GM21390 (cell line): Measurements from ENCODE around the gene MEIS2.

Source experiments
- ATAC-seq: cut with Tn5 transposase; IDR thresholded peaks from one replicate; pipeline ENCODE4 v1.9.1; 2021; ENCODE audit not compliant: unreplicated experiment

Gene MEIS2

DNA sequence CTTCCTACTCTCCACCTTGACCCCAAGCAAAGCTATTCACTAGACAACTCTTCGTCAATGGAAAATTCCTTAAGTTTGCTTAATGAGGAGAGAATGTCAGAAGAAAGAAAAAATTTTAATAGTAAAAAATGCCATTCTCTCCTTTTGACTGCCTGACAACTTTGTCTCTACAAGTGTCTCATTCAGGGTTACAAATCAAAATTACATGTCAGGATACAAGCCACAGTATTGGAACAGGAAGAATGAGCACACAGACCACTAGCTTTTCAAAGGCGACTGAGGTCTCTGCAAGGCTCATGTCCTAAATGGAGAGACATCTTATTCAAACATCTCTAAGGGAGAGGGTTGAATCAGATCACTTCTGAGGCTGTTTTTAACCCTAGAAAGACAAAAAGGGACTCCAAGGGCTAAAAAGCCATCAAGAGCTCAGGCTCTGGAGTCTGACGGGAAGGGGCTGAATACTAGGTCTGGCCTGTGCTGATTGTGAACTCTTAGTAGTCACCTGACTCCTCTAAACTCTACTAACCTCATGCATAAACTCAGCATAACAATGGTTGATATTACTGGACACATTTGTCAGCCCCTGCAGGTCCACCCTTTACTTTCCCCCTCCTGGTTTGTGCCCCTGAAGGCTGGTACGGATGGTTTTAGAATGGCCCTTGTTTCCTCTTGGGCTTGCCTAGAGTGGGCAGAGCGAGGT lies 12.8 kb upstream of the MEIS2 start:
- no peak for ATAC-seq

DNA sequence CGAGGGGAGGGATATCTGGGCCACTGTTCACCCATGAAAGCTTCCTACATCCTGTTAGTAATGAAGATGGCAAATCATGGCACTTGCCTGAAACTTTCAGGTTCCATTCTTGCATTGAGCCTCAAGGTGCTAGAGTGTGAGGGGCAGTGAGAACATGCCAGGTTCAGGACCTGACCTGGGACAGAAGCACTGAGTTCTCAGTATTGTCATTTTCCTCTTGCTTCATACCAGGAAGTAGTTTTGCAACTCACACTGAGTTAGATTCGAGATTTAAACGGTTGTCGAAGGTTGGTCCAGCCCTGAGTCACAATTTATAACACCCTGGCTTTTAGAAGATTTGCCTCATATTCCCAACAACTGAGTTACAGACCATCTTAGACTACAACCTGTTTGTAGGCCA lies 11.8 kb upstream of the MEIS2 start:
- no peak for ATAC-seq

DNA sequence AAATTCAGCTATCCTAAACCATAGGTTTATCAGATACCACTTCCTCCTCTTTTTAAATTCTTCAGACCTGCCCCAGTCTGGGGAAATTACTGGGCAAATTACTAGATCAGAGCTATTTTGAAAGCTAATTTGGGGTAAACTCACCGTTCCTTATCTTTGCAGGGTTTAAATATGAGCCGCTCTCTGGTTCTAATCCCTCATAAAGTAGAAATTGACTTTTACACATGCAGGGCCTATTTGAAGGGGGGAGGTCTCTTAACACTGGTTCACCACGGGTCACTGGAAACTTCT lies 11.0 kb upstream of the MEIS2 start:
- no peak for ATAC-seq

DNA sequence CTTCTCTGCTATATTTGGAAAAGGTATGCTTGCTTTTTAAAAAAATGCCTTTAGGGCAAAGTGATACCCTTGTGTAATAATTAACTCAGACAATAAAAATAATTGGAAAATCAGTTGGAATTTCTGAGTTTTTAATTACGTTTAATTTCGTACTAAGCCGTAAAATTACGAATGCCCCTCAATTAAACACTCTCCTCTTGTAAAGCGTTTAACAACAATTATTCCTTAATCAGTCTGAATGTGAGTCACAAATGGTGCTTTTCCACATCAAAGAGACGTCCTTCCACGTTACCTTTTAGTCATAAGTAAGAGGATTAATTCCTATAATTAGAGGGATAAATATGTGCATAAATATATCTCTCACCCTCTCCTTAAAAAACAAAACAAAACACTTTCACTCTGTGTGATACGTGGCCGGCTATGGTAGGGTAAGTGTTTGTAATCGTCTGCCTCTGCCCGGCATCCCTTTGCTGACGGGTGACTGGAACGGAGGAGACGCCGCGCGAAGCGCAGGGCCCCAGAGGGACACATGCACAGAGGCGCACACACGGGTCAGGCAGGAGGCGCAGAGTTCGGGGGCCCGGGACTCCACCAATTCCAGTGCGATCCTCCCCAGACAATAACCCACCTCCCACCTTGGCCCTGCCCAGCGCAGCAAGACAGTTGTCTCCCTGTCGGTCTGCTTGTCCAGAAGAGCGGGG lies 9.7 kb upstream of the MEIS2 start:
- no peak for ATAC-seq

DNA sequence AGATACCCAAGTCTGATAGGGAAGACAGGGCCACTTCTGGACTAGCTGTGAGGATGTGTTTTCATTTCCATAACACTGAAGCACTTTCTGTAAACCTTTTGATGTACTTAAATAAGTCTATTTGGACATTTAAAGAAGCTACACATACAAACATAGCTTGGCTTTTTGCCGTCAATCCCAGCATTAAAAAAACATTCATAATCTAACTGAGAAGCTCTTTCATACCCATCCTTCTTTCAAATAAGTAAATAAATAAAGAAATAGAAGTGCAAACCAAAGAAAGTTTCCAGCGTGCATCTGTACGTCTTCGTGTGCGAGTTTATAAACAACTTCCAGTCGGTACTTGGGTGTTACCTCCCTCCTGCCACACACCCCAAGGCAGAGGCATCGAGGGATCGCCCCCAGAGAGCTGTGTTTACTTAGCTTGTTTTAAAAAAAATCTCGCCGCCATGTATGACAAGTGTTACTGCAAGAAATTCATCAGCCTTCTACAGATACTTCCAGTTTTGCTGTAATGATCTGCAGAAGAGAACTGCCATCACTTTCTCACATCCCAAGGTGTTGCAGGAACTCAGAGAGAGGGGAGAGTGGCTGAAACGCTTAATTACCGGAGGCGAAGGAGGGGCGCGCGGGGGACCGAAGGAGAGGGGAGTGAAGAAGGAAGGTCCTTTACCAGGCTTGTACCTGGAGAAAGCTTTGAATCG lies 9.0 kb upstream of the MEIS2 start:
- ATAC-seq: no peak

DNA sequence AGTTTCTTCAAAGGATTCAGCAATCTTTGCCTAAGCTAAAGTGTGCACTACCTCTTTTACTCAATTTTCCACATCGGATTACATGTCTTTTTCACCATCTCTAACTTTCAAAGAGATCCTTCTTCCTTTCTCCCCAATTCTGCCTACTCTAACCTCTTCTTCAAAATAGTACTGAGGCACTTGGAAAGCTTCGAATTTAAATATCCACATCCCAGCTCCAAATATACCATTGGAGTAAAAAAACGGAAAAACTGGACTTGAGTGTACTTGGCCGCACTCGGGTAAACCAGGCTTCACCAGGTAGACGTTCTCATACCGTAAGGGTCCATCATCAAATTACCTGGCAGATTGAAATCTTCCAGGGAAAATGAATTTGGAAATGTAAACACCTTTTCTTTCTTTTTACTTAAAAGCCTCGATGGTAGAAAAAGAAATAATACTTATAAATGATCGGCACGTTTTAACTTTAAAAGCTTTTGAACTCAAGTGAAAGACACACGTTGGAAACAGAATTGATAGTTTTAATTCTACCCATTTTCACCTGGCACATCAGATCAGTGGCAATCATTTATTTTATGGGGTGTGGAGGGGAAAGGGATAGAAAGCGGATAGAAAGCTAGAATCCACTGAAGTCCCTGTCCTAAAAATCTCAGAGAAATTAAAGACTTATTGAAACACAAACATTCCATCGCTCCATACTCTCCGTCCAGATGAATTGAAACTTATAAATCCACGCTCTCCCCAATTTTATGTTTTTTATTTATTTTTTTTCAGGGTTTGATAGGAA lies 8.2 kb upstream of the MEIS2 start:
- no peak for ATAC-seq

DNA sequence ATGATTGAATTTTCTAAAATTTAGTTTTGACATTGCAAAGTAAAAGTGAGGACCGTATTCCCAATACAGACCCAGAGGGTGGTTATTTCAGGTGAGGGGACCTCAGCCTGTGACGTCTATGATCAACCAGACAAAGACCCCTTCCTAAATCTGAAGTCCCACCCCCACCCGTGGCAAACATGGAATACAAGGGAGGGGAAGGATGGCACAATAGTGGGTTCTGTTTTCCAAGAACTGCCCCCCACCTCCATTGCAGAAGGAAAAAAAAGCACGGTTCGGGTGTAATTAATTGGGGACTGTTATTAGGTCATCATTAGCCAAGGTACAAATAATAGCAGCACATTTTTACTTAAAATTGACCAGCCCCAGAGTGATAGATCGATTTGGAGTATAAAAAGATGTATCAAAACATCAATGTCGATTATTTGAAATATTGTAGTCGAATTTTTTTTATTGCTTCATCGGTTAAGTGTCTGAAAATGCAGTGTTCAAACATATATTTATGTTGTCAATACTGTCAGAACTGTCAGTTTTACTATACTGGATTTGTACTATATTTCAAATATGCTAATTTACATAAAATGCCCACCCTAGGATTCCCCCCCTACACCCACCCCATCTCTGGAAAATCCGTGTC lies 7.5 kb upstream of the MEIS2 start:
- no peak for ATAC-seq

DNA sequence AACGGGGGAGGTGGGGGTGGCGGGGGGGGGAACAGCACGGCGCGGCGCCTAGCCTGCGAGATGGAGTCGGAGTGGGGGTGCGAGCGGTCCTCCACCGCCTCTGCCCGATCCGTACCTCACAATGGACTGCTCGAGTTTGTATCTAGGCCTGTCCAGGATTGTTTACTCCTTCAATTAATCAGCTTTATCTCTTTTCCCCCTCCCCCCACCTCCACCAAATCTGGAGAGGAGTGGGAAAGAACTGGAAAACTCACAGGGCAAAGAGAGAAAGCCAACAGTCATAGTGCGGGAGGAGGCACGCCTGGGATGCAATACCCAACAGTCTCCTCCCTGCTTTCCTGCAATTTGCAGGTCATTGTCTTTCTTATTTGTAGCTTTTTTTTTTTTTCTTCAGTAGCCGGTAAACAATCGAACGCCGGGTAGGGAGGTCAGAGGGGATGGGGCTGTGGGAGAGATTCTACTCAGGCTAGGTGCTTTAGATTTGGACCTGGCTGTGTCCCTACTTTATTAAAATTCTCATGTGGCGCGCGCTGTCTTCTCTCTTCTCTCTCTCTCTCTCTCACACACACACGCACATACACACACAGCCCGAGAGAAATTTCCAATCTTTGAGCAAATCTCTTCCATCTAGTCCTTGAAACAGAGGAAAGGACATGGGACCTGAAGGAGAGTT lies 6.9 kb upstream of the MEIS2 start:
- ATAC-seq: no peak

DNA sequence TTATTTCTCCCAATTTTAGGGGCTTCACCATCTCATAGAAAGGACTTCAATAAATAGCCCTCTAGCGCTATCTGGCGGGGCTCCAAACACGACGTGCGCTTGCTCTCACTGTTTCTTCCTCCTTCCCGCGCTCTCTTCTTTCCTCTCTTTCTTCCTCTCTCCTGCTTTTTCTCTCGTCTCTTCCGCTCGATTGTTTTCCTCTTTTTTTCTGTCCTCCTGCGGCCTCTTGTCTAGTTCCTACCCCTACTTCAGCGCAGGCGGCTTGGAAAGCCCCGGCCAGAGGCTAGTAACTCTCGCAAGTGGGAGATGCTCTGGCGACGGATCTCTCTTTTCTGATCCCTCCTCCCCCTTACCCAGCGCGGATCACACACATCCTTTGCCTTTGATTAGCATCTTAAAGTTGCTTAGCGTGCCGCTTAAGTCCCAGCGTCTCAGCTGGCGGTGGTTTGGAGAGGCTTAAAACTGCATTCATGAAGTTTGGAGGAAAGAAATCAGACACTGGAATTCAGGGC lies 6.2 kb upstream of the MEIS2 start:
- ATAC-seq: no peak

DNA sequence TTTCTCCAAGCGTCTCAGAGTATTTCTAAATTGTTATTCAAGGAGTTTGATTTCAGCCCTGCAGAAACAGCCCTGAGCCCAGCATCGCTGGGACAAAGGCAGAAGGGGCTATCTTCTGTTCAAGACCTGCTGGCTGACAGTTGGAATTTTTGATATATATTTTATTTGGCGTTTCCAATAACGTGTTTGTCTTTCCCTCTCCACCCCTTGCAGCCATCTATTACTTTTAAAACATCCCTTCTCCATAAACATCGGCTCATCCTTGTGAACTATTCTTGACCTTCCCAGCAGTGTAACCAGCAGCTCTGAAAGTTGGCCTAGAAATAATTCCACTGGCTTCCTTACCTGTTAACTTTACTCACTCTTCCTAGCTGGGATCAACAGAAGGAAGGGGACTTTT lies 5.5 kb upstream of the MEIS2 start:
- no peak for ATAC-seq

DNA sequence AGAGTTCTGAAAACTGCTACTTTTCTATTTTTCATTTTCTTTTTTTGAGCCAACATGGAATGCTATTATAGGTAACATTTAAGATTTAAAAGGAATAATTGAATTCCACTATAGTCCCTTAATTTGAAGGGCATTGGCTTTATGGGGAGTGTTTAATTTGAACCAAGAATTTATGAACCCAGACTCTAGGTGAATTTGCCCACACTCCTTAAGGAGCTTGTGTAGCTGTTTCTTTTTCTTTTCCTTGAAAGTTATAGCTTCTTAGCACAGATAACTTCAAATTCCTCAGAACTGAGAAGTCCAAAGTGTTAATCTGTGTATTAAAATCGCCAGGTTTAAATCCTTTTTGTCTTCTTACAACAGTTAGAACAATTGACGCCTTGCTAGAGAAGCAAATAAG lies 4.7 kb upstream of the MEIS2 start:
- ATAC-seq: no peak

DNA sequence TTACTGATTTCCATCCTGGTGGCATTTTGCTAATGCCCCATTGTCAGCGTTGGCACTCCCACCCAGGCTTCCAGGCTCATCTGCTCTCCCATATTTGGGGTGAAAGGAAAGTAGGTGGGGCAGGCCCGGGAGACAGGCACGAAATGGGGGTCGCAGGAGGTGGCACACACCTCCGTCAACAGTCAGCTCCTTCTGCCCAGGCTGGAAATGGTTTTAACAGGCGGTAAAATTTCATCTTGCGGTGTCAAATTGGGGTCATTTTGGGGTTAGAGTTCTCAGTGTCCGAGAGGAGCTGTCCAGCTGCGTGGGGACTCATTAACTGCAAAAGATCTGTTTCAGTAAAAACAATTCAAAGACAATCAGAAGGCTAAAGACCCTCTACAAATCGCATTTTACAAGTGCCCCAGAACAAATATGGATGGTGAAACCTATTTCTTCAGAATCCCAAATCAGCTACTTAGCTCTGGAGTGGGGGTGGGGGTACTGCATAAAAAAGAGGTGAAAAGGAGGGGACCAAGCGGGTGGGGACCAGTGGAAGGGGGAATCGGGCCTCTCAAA lies 4.2 kb upstream of the MEIS2 start:
- no peak for ATAC-seq

DNA sequence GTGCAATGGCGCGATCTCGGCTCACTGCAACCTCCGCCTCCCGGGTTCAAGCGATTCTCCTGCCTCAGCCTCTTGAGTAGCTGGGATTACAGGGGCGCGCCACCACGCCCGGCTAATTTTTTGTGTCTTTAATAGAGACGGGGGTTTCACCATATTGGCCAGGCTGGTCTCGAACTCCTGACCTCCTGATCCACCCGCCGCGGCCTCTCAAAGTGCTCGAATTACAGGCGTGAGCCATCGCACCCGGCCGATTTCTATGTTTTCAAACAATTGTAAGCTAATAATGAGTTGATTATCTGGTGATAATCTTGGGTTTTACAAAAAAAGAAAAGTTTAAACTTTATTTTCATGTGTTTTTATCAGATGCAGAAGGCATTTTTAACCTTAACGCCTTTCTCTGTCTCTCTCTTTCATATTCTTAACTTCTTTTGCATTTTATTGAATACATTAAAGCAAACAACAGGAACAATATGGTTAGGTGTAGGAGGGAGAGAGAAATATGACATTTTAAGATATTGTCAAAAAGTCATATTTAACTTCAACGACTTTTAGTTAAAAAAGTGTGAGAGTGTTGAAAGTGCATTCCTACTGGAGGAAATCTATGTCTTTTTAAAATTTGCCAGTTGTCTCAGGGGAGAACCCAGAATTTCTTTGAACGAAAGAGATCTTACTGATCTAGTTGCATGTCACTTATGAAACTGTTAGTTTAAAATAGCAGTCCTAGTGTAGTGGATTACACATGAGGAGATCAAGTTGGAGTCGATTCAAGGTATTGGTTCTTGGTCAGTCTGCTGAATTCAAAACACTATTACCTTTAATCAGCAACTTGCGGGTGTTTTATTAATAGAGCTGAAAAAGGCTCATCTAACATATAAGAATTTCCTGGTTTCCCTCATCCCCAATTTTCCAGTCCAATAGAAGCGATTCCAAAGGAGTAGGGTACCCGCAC lies 3.4 kb upstream of the MEIS2 start:
- no peak for ATAC-seq

DNA sequence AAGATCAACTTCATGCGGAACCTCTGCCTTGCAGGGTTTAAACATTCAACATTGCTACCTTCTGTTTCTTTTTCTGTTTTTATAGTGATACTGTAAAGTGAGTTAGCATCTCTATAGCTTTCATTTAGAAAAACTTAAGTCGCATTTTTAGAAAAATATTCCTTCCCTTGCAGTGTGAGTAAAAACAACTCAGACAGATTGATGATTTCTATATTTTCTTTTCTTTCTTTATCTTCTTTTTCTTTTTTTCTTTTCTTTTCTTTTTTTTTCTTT lies 2.8 kb upstream of the MEIS2 start:
- ATAC-seq: no peak

DNA sequence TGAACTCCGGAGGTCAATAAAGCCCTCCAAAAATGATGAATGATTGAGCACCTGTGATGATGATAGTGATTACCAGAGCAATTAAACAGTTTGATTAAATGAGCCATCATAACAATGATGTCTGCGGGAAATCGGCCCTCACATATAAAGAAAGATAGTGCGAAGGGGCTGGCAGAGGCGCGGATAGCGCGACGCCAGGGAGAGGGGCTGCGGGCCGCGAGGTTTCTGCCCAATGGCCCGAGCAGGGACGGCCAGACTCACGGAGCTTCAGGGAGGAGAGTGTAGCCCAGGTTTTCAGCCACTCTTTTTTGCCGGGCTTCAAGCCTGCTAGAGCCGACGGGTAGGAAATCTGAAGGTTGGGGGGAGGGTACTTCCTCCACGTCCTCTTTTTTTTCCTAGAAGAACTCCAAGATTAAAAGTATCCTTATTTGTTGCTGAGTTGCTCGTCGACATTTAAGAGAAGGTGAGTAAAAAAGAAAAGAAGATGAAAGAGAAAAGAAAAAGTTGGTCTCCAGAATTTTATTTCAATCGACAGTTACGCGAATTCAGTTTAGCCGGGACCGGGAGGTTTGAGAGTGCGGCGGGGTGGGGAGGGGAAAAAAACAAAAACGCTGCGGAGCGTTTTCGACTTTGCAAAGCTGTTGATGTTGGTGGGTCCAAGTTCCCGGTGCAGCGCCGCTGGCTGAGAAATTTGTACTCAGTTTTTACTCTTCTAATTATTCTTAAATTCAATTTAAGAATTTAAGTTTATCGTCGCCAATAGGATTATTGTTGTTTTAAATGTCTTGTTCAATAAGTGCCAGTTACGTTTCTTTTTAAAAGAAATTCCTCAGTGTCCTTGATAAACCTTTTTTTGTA lies 2.2 kb upstream of the MEIS2 start:
- ATAC-seq: no peak

DNA sequence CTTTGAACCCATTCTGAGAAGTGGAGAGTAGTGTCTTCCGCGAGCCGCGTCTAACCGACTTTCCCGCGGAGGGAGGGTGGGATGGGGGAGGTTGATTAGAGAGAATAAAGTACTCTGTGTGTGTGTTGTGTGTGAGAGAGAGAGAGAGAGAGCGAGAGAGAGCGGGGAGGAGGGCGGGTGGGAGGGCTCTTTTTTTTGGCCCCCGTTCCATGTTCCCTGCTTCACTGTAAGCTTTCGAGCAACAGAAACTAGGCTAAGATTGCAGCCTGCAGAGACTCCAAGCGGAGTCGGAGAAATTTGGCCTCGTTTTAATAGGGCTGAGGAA lies 1.6 kb upstream of the MEIS2 start:
- no peak for ATAC-seq

DNA sequence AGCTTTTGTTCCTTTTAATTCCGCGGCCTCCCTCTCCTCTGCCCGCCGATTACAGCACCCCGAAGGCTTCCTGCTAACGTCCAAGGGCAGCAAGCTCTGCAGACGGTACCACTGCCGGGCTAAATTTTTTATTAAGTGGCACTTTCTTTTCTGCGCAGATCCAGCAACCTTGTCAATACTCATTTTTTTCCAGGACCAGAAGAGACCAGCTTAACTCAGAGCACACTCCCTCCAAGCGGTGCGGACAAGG lies 542 bp upstream of the MEIS2 start:
- peak; percentile 7 for ATAC-seq

DNA sequence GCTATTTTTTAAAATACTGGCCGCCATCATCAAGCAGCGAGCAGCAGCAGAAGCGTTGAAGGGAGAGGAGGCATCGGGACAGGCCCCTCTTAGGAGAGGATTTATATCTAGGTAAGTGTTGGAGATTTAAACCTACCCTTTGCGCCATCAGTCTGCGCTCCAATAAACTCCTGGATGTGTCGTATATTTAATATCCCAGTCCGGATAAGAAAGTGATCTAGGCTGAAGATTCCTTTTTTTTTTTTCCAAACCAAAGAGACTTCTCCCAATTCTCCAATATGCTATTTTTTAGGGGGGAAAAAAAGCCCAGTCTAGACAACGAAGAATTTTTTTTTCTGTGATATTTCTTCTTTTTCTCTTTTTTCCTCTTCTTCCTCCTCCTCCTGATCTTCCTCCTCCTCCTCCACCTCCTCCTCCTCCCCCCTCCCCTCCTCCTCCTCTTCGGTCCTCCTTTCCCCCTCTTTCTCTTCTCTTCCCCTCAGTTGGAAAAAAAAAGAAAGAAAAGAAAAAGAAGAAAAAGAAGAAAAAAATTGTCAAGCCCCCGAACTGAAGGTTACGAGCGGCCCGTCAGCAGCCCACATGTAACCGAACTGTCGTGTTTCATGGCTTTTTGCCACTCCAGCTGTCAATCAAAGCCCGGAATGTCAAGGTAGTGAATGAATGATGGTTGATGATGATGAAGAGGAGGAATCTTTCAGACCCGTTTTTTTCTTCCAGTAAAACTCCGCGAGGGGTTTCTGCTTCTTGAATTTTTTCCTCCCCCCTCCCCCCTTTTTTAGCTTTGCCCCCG lies 835 bp downstream of the MEIS2 start:
- peak; percentile 7 for ATAC-seq
